GM18508 (cell line): Measurements from ENCODE around the gene ATG5.
A peak's percentile ranks its signal among the peaks of the same experiment; 100 is the strongest.

Experiments used
- ATAC-seq: cut with Tn5 transposase; IDR thresholded peaks from one replicate; pipeline ENCODE4 v1.9.1; 2021; ENCODE audit warnings: moderate number of reproducible peaks; ENCODE audit not compliant: insufficient read depth, unreplicated experiment

ATG5 gene

DNA sequence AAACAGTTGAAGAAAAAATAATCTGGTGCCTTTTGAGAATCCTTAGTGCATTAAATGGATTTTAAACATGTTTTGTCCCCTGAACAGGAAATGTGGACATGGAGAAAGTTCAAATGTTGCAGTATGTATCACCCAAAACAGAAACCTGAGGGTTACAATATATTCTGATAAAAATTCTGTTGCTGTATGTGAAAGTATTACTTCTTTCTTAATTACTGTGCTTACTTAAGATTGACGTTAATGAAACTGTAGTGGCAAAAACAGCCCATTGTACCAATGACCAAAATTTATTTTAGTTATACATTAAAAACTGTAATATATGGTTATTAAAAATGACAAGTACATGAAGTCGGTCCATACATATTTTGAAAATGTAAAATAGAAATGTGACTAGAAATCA lies 138.8 kb downstream of the ATG5 start:
- ATAC-seq = no peak

DNA sequence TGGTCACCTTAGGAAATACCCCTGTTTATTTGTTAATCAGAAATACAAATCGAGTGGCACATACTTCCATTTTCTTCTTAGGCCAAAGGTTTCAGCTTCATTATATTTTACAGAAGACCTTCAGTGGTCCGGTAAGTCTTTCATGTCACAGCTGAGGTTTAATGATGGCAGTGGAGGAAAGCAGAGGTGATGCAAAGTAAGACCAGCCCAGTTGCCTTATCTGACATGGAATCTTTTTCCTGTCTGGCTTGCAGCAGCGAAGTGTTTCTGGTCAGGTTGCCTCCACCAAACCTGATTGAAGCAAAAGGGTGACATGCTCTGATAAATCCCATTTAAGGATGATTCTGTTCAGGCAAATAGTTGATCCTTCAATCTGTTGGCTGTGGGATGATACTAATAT lies 139.4 kb downstream of the ATG5 start:
- no peak for ATAC-seq

DNA sequence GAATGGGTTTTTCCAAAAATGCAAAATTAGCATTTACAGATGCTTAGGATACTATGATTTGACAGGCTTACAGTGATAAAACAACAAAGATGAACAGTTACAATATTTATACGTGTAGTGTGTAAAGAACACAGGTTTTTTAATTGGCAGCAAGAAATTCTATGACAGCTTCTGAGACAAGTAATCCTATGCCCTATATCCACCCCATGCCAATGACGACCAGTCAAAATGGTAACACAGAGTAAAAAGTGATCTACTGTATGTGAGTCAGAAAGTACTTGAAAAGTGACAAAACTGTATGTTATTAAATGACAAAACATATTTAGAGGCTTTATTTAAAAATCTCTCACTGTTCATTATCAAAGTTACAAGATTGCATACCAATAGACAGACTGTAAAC lies 139.9 kb downstream of the ATG5 start:
- ATAC-seq = no peak

DNA sequence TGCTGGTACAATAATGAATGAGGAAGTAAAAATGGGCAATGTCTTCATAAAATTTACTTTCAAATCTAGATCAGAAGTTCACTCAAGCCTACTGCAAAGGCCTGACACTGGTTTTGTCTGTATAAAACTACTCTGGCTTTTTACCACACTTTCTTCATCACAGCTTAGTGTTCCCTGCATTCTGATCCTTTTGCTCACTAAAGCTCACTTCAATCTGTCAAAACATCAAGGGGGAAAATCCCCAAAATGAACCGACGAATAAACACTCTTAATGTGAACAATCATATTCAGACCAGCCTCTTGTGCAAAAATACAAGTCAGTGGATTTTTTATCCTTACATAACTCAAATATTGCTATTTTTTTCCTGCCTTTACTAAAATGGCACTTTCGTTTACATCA lies 140.9 kb downstream of the ATG5 start:
- no peak for ATAC-seq

DNA sequence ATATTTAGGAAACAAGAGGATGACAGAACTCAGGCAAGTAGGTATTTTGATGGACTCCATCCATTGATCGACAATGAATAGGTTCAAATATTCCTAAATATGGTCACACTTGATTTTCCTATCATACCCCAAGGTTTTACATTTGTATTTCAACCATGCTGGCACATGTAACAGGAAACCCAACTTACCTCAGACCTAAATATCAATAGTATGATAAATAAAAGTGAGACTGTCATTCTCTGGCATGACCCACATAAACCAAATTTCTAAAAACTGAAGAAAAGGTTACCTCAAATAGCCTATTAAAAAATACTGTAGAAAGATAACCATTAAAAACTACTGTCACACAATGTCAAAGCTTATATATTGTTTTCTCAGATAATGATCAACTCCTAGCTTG lies 142.1 kb downstream of the ATG5 start:
- no peak for ATAC-seq

DNA sequence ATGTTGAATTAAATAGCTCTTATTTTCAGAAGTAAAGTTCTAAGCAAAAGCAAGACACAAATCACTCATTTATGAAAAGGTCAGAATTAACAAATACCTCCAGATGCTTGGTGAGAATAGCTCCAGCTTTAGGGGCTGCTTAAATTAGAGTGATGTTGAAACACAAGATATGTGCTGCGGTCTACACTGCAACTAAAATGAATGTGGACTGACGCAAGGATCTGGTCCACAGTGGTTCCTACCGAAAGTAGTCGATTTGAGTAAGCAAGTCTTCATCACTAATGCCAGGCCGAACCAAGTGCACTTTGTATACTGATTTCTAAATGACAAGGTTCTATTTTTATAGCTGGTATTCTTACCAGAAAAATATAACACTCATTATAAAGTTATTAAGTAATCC lies 143.1 kb downstream of the ATG5 start:
- ATAC-seq = peak; percentile 71

DNA sequence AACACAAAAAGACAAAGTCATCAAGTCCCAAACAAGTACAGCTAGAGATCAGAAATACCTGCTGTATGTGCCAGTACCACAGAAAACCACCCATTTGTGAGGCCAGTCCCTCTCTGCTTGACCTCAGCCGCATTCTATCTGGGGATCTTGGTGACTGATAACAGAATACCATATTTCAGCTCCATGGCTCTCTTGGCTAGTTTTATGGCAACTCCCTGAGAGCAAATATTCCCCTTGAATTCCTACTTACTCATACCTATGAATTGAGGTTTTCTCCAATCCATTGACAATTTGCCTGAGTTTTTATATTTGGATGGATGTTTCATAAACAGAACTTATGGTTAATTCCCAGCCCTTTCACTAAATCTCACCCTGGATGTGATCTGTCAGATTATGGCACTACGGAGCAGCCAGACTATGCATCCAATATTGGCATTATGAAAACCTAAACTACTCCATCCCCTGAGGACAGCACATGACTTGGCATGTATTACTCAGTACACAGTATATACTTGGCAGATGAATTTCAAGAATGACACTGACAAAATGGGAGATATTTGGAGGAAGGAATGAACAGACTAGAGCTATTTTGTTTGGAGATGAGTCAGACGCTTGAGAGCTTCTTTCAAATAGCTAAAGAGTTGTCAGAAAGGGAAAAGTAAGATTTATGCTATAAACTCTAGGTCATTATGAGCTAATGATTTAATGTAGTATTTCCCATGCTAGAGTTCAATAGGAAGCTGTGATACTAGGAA lies 143.7 kb downstream of the ATG5 start:
- ATAC-seq = no peak

DNA sequence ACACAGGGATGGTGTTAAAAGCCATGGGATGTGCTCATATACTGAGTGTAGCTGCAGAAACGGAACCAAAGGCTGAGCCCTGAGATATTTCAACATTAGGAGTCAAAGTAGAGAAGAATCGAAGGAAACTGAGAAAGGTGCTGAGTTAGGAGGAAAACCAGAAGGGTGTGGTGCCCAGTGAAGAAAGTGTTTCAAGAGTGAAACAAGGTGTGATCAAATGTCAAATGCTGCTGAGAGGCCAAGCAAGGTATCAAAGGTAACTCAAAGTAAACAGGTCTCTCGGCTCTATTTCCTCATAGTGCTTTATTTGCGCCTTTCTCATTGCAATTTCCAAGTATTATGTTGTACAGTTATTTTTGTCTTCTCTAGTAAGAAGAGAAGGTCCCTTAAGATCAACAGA lies 145.4 kb downstream of the ATG5 start:
- ATAC-seq = no peak

DNA sequence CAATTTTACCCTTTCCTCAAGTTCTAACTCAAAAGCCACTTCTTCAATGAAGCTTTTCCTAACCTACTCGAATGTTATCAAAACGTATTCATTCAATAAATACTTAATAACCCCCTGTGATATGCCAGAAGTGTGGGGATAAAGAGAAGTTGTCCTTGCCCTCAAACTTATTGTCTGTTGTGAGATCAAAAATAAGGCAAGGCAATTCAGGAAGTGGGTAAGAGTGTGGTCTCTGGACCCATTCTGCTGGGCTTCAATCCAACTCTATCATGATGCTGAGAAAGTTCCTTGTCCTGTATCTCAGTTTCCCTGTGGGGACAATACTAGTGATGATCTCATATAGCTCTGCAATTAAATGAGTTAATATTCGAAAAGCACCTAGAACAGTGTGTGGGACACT lies 146.7 kb downstream of the ATG5 start:
- no peak for ATAC-seq

DNA sequence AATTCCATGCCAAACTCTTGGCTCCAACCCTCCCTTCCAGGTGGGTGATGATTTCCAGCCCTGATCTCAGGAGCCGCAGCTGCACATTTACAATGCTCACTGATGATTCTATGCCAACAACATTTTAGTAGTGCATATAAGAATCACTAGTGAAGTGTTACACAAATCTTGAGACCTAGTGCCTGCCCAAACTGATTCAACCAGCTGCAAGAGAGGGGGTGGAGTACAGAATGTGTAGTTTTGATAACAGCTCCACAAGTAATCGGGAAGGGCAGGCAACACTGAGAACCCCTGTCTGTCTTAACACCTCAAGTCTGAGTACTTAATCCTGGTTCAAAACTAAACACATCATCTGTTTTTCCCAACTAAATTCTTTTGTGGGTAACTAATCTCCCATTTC lies 147.8 kb downstream of the ATG5 start:
- ATAC-seq = no peak

DNA sequence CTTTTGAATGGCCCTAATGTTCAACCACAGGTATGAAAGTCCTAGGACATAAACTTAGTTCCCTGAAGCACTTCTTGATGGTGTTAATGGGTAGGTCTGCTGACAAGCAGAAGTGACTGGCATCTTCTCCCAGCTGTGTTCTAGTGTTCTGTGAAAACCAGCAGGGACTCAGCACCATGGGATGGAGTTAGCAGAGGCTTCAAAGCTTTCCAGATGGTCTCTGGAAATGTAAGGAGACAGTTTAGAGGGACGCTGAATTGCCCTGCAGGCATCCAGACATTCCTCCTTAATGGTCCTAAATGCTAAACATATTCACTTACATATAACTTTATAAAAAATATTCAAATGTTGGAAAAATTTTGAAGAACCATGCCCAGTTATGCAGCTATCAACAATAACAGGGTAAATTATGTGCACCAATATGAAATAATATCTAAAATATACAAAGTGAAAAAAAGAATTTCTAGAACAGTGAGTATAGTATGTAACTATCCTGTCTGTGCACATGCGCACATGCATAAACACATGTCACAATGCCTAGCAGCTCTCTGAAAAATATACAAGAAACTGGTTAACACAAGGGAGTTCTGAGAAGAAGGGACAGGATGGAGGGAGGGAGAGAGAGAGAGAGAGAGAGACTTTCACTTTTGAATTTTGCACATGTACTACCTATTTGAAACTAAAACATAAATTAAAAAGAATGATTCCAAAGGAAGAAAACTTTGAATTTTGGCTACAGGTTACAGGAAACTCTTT lies 152.3 kb downstream of the ATG5 start:
- no peak for ATAC-seq

DNA sequence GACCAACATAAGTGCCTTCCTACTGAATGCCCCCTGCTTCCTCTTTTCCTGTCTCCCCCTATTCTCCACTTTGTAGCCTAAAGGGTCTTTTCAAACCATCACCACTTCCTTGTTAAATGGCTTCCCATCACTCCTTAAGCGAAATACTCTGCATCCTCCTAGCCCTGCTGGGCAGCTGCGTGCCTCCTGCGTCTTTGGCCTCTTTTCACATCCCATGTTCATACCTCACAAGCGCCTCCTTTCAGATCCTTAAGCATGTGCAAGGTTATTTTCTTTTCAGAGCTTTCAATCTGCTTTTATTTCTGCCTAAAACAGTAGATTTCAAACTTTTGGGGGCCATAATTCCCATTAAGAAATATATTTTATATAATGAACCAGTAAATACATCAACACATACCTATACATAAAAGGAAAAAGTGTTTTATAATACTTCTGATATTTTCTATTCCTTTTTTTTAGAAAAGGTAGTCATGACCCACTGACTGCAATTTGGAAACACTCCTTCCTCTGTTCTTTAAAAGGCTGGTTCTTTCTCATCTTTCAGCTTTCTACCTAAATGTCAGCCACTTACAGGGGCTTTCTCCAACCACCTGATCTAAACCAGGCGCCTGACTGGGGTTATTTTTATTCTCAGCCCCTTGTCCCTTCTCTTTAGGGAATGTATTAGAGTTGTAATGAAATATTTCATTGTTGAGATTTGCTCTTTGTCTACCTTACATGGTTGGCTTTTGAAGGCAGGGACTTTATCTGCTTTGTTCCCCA lies 155.3 kb downstream of the ATG5 start:
- ATAC-seq = no peak

DNA sequence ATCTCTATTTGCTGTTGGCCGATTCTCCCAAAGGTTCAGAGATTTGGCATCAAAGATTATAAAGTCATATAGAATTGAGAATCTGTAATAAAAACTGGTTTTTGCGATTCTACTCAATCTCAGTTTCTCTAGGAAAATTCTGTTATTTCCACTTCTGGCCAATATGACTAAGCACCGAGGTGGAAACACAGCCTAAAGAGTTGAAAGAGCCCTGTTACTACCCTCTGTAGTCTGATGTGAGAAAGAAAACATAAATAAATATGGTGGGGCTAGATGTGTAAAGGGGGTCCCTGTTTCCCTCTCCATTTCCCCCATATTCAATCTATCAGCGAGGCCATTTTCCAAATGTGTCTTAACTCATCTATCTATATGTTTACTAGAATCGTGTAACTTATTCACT lies 156.0 kb downstream of the ATG5 start:
- no peak for ATAC-seq

DNA sequence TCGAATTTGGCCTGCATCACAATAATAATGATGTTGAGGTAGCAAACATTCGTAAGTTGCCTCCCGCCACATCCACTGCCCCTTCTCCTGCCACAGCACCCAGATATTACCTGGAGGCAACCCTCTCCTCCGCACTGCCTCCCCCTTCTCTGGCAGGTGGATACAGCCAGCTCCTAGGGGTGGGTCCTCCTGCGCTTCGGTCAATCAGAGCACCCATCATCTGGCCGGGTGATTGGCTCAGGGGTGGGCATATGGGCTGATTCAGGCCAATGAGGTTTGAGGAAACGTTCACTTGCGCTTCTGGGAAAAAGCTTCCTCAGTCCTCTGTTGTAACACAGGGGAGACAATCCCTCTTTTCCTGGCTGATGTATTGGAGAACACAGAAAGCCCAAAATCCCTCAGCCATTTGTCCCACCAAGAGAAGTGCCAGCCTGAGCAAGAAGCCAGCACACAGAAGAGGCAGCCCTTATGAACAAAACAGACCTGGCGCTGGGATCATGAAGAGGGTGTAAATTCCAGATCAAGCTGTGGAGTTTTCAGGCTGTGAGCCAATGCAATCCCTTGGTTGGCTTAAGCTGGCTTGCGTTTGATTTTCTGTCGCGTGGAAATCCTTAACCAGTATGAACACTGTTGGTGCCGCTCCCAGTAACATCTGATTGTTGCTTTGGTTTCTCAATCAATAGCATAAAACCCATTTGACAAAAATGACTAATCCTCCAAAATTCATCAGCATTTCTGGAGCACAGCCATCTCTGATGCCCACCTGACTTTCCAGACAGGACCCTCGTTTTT lies 157.3 kb downstream of the ATG5 start:
- no peak for ATAC-seq

DNA sequence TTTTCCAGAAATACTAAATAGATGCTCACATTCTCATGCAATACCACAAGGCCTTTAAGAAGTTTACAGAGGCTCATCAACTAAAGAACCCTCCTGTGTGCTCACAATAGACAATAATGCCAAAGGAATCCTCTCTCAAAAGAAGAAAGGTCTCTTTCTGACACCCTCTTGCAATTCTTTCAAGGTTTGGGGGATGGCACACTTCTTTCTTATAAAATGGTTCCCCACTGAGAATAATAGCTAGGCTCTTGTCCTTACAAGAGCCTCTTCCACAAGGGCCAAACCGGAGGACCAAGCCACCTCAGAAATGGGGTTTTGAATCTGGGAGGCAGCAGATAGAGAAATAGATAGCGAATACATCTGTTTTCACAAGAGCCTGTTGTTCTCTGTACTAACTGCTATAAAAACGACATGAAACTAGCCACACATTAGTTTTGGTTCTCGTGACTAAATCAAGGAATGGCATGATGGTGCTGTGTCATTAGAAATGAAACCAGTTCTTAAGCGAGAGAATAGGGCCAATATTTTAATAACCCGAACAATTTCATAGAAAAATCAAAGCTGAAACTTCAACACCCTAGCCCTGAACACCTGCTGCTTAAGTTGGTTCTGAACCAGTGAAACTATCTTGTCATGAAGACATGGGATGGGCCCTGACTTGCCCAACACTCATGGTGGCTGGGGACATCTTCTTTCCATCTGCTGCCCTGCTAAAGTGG lies 158.3 kb downstream of the ATG5 start:
- ATAC-seq = peak; percentile 33

DNA sequence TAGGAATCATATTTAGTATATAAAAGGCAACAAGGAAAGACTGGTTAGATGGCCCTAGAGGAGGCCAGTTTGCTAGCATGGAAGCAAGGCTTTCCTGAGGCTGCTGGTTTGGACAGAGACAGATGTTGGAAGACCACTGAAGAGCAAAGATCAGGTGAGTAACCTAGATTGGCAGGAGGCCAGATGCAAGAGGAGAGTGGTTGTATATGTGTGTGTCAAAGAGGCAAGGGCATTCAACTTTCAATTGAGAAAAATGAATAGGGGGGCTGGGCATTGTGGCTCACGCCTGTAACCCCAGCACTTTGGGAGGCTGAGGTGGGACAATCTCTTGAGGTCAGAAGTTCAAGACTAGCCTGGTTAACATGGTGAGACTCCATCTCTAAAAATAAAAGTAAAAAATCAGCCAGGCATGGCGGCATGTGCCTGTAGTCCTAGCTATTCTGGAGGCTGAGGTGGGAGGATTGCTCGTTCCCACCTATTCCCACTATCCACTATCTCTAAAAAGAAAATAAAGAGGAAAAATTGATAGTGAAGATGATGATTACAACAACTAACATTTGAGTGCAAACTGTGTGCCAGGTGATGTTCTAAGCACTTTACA lies 159.6 kb downstream of the ATG5 start:
- no peak for ATAC-seq

DNA sequence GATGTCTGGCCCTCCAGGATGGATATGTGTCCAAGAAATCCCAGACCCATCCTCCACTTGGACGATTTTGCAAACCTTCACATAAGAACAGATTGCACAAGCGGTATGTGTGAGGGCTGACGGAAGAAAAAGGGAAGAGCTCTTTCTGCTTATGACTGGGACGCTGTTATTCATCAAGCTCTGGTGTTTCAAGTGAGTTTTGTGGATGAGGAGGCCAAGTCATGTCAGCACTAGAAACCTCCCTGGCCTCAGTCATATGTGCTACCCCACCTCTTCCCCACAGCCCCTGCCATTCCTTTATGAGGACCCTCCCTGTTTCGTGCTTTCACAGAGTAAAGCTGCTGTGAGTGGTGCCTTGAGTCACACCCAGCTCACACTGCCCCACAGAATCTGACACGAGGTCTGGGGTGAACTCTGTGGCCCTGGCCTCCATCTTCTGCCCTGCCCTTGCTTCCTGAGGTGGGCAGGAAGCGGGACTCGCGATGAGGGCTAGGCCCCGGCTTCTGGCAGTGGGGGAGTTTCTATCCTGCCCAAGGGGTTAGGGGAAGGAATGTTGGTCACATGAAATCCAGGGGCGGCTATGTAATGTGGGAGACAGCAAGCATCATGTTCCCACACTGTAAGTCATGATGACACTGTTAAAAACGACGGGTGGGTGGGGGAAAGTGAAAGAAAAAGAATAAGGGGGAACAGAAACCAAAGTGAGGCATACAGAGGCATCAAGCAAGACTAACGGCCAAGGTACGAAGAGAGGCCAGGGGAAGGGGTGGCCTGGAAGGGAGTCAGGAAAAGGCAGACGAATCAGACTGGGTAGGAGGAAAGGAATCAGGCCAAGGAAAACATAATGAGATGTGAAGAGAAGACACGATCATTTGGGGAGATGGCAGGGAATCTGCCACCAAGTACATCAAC lies 161.3 kb downstream of the ATG5 start:
- ATAC-seq = peak; percentile 44

DNA sequence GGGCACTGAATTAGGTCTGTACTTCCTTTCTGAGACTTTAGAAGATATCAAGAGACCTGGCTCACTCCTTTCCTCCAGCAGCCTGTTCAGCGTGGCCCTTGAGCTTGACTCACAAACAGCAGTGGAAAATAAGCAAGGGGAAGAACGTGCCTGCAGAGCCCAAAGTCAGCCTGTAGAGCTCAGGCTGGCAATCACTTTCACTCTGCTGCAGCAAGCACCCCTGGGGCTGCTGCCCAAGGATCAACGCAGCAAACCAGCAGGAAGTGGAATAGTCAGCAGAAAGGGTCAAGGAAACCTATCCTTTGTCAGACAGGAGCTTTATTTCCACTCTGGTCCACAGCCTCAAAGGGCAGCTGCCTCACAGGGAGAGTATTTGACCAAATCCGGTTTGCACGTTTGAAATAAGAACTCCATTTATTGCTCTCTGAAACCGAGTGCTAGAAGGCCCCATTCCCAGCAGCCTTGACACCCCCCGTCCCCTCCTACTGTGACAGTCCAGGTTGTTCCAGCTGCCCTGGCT lies 162.1 kb downstream of the ATG5 start:
- ATAC-seq = no peak
